ENCODE measurements around the gene B4GALT1. TPM values are rescaled to one million over a fixed set of nuclear protein-coding genes. Genes with fewer than 3 reads are reported as not detected.
A peak's percentile ranks its signal among the peaks of the same experiment; 100 is the strongest.

Gene B4GALT1
- total and polyA plus RNA-seq, 2 donors from 2014 or later, result 33.0 to 163 TPM

DNA sequence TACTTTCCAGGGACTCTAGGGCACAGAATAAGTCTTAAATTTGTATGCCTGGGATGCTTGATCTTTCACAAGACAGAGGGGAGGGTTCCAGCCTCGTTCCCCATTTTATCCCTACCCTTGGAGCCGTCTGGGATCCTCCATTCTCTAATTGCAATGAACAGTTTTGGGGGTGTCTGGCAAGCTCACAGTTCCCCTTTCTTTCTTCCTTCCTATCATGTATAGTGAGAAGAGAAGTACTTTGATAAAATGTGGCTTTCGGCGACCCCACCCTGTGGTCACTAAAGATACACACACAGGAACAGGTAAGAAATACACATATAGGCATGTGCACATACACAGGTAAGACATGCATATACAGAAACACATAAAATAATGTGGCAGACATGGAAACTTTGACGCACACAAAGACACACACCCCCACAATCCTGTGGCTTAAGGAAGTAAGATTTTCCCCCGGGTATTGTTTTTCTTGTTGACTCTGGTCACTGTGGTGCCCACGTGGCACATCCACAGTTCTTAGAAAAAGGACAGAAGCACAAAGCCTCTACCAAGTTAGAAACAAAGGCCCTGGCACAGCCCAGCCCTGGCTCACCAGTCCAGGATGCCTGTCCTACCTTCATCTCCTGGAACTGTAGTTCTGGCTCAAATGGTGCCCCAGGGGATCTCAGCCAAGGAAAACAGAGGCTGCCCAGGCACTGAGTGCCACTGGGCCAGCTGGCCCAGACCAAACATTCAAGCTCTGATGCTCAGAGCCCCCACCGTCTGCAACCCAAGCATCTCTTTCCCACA lies 84.4 kb downstream of the B4GALT1 start:
- Histone ChIP-seq H3K27ac (ENCODE audit: low read depth in 2 of 2, low read length in 2 of 2) (no peak overlapping the region), H3K4me1 (ENCODE audit: control insufficient read depth in 2 of 3, insufficient read depth in 2 of 3, low read depth in 1 of 3, low read length in 3 of 3) (peaks cover 0 to 7% (median 3%) of the 10 kb centered on the region in 3 donors), H3K27me3 (ENCODE audit: control insufficient read depth, insufficient read depth, low read length) (no peaks in the 10 kb centered on the region), H3K4me3 (ENCODE audit: low read length in 3 of 3) (no peak overlapping the region), H3K36me3 (ENCODE audit: control insufficient read depth in 2 of 3, insufficient read depth in 3 of 3, low read length in 3 of 3) (no peaks in the 10 kb centered on the region), H3K9me3 (ENCODE audit: control insufficient read depth in 2 of 3, insufficient read depth in 1 of 3, low read length in 3 of 3) (no peaks in the 10 kb centered on the region), H3K9ac (ENCODE audit: low read length in 3 of 3) (no peak overlapping the region)
- DNase-seq (no peak), FAIRE-seq (no peak)
- no peak for TF ChIP-seq CTCF (IDR thresholded peaks at IDR 0.05; ENCODE audit: borderline replicate concordance, extremely low read depth, insufficient read depth)
- intact Hi-C loops (cut with DNase I), result loop anchor here (5.0 kb wide), 1 partner anchor 145 kb away; no protein-coding TSS in a partner anchor

DNA sequence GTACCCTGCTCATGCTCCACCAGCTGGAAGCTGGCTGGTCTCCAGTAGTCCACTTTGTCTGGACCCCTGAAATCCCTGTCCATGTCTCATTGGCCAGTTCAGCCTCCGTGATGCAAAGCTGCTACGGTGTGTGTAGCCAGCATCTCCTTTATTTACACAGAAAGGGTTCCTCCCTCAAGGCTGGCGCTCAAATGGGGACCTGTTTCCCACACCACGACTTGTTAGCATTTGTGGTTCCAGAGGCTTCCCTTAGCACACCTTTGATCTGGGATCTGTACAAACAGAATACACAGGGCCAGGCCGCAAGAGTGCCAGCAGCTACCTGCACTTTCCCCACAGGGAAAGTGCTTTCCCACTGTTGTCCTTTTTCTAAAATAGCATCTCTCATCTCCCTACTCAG lies 85.0 kb downstream of the B4GALT1 start:
- no peak overlapping the region for H3K9ac ChIP-seq (ENCODE audit: low read length in 3 of 3)
- H3K36me3 ChIP-seq (ENCODE audit: control insufficient read depth in 2 of 3, insufficient read depth in 3 of 3, low read length in 3 of 3), result no peaks in the 10 kb centered on the region
- peaks cover 0 to 7% (median 3%) of the 10 kb centered on the region in 3 donors for H3K4me1 ChIP-seq (ENCODE audit: control insufficient read depth in 2 of 3, insufficient read depth in 2 of 3, low read depth in 1 of 3, low read length in 3 of 3)
- intact Hi-C loops (cut with DNase I), result loop anchor here (5.0 kb wide), 1 partner anchor 145 kb away; no protein-coding TSS in a partner anchor
- H3K27me3 ChIP-seq (ENCODE audit: control insufficient read depth, insufficient read depth, low read length), result no peaks in the 10 kb centered on the region
- DNase-seq, result no peak
- TF ChIP-seq CTCF (IDR thresholded peaks at IDR 0.05; ENCODE audit: borderline replicate concordance, extremely low read depth, insufficient read depth), result no peak
- H3K27ac ChIP-seq (ENCODE audit: low read depth in 2 of 2, low read length in 2 of 2), result no peak overlapping the region
- FAIRE-seq, result no peak
- no peak overlapping the region for H3K4me3 ChIP-seq (ENCODE audit: low read length in 3 of 3)
- no peaks in the 10 kb centered on the region for H3K9me3 ChIP-seq (ENCODE audit: control insufficient read depth in 2 of 3, insufficient read depth in 1 of 3, low read length in 3 of 3)

GRCh38 chr9:33081128-33081851 lies 85.8 kb downstream of the B4GALT1 start:
- TF ChIP-seq CTCF (IDR thresholded peaks at IDR 0.05; ENCODE audit: borderline replicate concordance, extremely low read depth, insufficient read depth), result peak; percentile 79
- no peaks in the 10 kb centered on the region for H3K36me3 ChIP-seq (ENCODE audit: control insufficient read depth in 2 of 3, insufficient read depth in 3 of 3, low read length in 3 of 3)
- no peaks in the 10 kb centered on the region for H3K9me3 ChIP-seq (ENCODE audit: control insufficient read depth in 2 of 3, insufficient read depth in 1 of 3, low read length in 3 of 3)
- intact Hi-C loops (cut with DNase I), result loop anchor here (5.0 kb wide), 1 partner anchor 146 kb away; no protein-coding TSS in a partner anchor
- H3K4me3 ChIP-seq (ENCODE audit: low read length in 3 of 3), result peak overlapping the region in 2 of 3 donors; percentile 26 to 59
- peaks cover 0 to 7% (median 3%) of the 10 kb centered on the region in 3 donors for H3K4me1 ChIP-seq (ENCODE audit: control insufficient read depth in 2 of 3, insufficient read depth in 2 of 3, low read depth in 1 of 3, low read length in 3 of 3)
- H3K27me3 ChIP-seq (ENCODE audit: control insufficient read depth, insufficient read depth, low read length), result no peaks in the 10 kb centered on the region
- H3K9ac ChIP-seq (ENCODE audit: low read length in 3 of 3), result peak overlapping the region; percentile 8 to 27 (median 8)
- FAIRE-seq (peak; percentile 49), DNase-seq (peak in 4 of 5 donors; percentile 61 to 96 (median 88))
- no peak overlapping the region for H3K27ac ChIP-seq (ENCODE audit: low read depth in 2 of 2, low read length in 2 of 2)
